GM12878 (cell line): ENCODE data around the gene KLHL10. TPM values are rescaled to one million over a fixed set of nuclear protein-coding genes. Genes with fewer than 3 reads are reported as not detected.

Experiments
- ATAC-seq: fragments of 200-7000 bp; cut with Tn5 transposase; 3 replicates; pipeline ENCODE4 v1.9.1; 2020; ENCODE audit warnings: mild to moderate bottlenecking, moderate library complexity
- BruUV-seq: library from RNA; stranded (reverse); fragments of 400-500 nt; replicated peaks from 2 replicates; lab custom pipeline; 2021; lab: Mats Ljungman, UMichigan
- CTCF ChIA-PET: fragments of 300-600 bp; sonication (Branson Sonifier 250); formaldehyde crosslinking; extraction: SDS; loops from one replicate; lab custom pipeline; 2021; ENCODE audit warnings: inconsistent platforms; lab: Yijun Ruan, JAX
- POLR2A ChIA-PET: fragments of 350-600 bp; formaldehyde crosslinking; extraction: SDS; loops from one replicate; lab custom pipeline; 2021; ENCODE audit warnings: inconsistent platforms; lab: Charles Lee
- RAD21 ChIA-PET: fragments of 300-600 bp; sonication (Branson Sonifier 250); formaldehyde crosslinking; loops from one replicate; lab custom pipeline; 2023; ENCODE audit warnings: antibody characterized with exemption; ENCODE audit not compliant: unreplicated experiment; lab: Charles Lee
- SMC1A ChIA-PET: fragments of 300-600 bp; sonication (Branson Sonifier 250); formaldehyde crosslinking; loops from one replicate; lab custom pipeline; 2023; ENCODE audit not compliant: unreplicated experiment, uncharacterized antibody; lab: Charles Lee
- DNase-seq: peaks from one replicate; pipeline ENCODE4 v3.0.0-alpha.2; 2011; ENCODE audit warnings: low read depth, low spot score
- FAIRE-seq: peaks from 3 replicates; lab custom pipeline; 2011; peaks lifted over from hg19 to GRCh38; lab: Jason Lieb, UNC
- H2AFZ ChIP-seq: 2 replicates; pipeline ENCODE4 v1.6.0; 2011; ENCODE audit warnings: low read depth, low read length, control low read depth; ENCODE audit not compliant: control insufficient read depth
- H3K27ac ChIP-seq: 2 replicates; pipeline ENCODE4 v1.5.1; 2011; ENCODE audit warnings: control low read depth; ENCODE audit not compliant: control insufficient read depth, insufficient read depth
- H3K27me3 ChIP-seq, 2 experiments: replicated peaks in 1 of 2; 2 replicates each; pipeline versions ENCODE4 v1.6.0 to v1.6.1; 2011; ENCODE audit warnings: low read length in 1 of 2; ENCODE audit not compliant: control insufficient read depth in 2 of 2, insufficient read depth in 2 of 2
- H3K36me3 ChIP-seq, 2 experiments: 2 replicates each; pipeline ENCODE4 v1.5.1; 2011; ENCODE audit warnings: low read length in 1 of 2; ENCODE audit not compliant: control insufficient read depth in 2 of 2, insufficient read depth in 2 of 2
- H3K4me1 ChIP-seq: 2 replicates; pipeline ENCODE4 v1.6.1; 2011; ENCODE audit warnings: mild to moderate bottlenecking, low read length, moderate library complexity, mixed read lengths; ENCODE audit not compliant: control insufficient read depth, insufficient read depth
- H3K4me2 ChIP-seq: 2 replicates; pipeline ENCODE4 v1.6.0; 2011; ENCODE audit warnings: control low read depth; ENCODE audit not compliant: control insufficient read depth, insufficient read depth
- H3K4me3 ChIP-seq: fragments of 200-600 bp; sonication (generic); 2 replicates; pipeline ENCODE4 v1.5.1; 2016
- H3K79me2 ChIP-seq: 2 replicates; pipeline ENCODE4 v1.6.0; 2011; ENCODE audit warnings: low read length; ENCODE audit not compliant: control insufficient read depth, insufficient read depth
- H3K9ac ChIP-seq: 2 replicates; pipeline ENCODE4 v1.8.0; 2011; ENCODE audit warnings: low read length, control low read depth, mixed read lengths; ENCODE audit not compliant: control insufficient read depth, insufficient read depth
- H3K9me3 ChIP-seq: replicated peaks from 3 replicates; pipeline ENCODE4 v1.5.1; 2011; ENCODE audit warnings: mild to moderate bottlenecking, low read length; ENCODE audit not compliant: control insufficient read depth, insufficient read depth
- H4K20me1 ChIP-seq: 2 replicates; pipeline ENCODE4 v1.6.0; 2011; ENCODE audit not compliant: control insufficient read depth, insufficient read depth
- BHLHE40 ChIP-seq, 2 experiments: fragments of 450-650 bp in 1 of 2; IDR thresholded peaks; 2 replicates each; pipeline ENCODE4 v1.6.1; 2011 to 2017; ENCODE audit warnings: low read depth in 2 of 2, borderline replicate concordance in 1 of 2, improper control_type of control experiment in 1 of 2, low read length in 1 of 2, mild to moderate bottlenecking in 1 of 2
- CHD1 ChIP-seq: IDR thresholded peaks from 2 replicates; pipeline ENCODE4 v1.6.1; 2012; ENCODE audit warnings: low read depth, low read length, improper control_type of control experiment
- CREM ChIP-seq: IDR thresholded peaks from 2 replicates; pipeline ENCODE4 v1.6.1; 2014; ENCODE audit warnings: antibody characterized with exemption, low read depth
- DPF2 ChIP-seq: fragments of 450-650 bp; IDR thresholded peaks from 2 replicates; pipeline ENCODE4 v1.6.1; 2017; ENCODE audit warnings: mild to moderate bottlenecking
- HDAC6 ChIP-seq: fragments of 200-600 bp; sonication (generic); IDR thresholded peaks from one replicate; pipeline ENCODE4 v1.8.0; 2017; ENCODE audit warnings: antibody characterized with exemption; ENCODE audit not compliant: unreplicated experiment
- IKZF1 ChIP-seq: fragments of 450-650 bp; conservative IDR thresholded peaks from 2 replicates; pipeline ENCODE4 v1.6.1; 2017; ENCODE audit warnings: antibody characterized with exemption, mild to moderate bottlenecking
- KDM1A ChIP-seq: fragments of 200-600 bp; sonication (generic); IDR thresholded peaks from 2 replicates; pipeline ENCODE4 v1.6.1; 2016; ENCODE audit warnings: borderline replicate concordance
- LARP7 ChIP-seq: fragments of 450-650 bp; IDR thresholded peaks from 2 replicates; pipeline ENCODE4 v1.6.1; 2017; ENCODE audit warnings: mild to moderate bottlenecking
- NR2C1 ChIP-seq: fragments of 450-650 bp; IDR thresholded peaks from 2 replicates; pipeline ENCODE4 v1.6.1; 2017; ENCODE audit warnings: antibody characterized with exemption, mild to moderate bottlenecking, moderate library complexity
- NR2F1 ChIP-seq: fragments of 450-650 bp; conservative IDR thresholded peaks from 2 replicates; pipeline ENCODE4 v1.6.1; 2017; ENCODE audit warnings: mild to moderate bottlenecking
- PAX5 ChIP-seq: IDR thresholded peaks from 2 replicates; pipeline ENCODE4 v1.6.1; 2011; ENCODE audit warnings: low read depth, low read length, borderline replicate concordance
- RAD51 ChIP-seq: fragments of 450-650 bp; IDR thresholded peaks from 2 replicates; pipeline ENCODE4 v1.6.1; 2016; ENCODE audit warnings: moderate library complexity, mild to moderate bottlenecking, inconsistent platforms
- RB1 ChIP-seq: fragments of 450-650 bp; formaldehyde crosslinking; IDR thresholded peaks from 2 replicates; pipeline ENCODE4 v1.6.1; 2017; ENCODE audit warnings: mild to moderate bottlenecking, borderline replicate concordance
- RFX5 ChIP-seq: IDR thresholded peaks from 2 replicates; pipeline ENCODE4 v1.6.1; 2011; ENCODE audit warnings: low read depth, low read length, improper control_type of control experiment
- SIN3A ChIP-seq: IDR thresholded peaks from 2 replicates; pipeline ENCODE4 v1.6.1; 2012; ENCODE audit warnings: low read depth, low read length, improper control_type of control experiment
- SMARCA5 ChIP-seq: fragments of 450-650 bp; IDR thresholded peaks from 2 replicates; pipeline ENCODE4 v1.6.1; 2017; ENCODE audit warnings: mild to moderate bottlenecking
- SPI1 ChIP-seq: IDR thresholded peaks from 2 replicates; pipeline ENCODE4 v1.6.1; 2011; ENCODE audit warnings: low read depth, mild to moderate bottlenecking, low read length, moderate library complexity, borderline replicate concordance; ENCODE audit not compliant: insufficient read depth
- TARDBP ChIP-seq: IDR thresholded peaks from 2 replicates; pipeline ENCODE4 v1.6.1; 2016; ENCODE audit warnings: borderline replicate concordance
- YY1 ChIP-seq: IDR thresholded peaks from 2 replicates; pipeline ENCODE4 v1.6.1; 2011; ENCODE audit warnings: low read depth, mild to moderate bottlenecking, low read length
- ZBED1 ChIP-seq: IDR thresholded peaks from 2 replicates; pipeline ENCODE4 v1.6.1; 2016; ENCODE audit warnings: borderline replicate concordance
- ZNF217 ChIP-seq: fragments of 450-650 bp; IDR thresholded peaks from 2 replicates; pipeline ENCODE4 v1.6.1; 2017; ENCODE audit warnings: antibody characterized with exemption, mild to moderate bottlenecking
- ZSCAN29 ChIP-seq: fragments of 450-650 bp; IDR thresholded peaks from 2 replicates; pipeline ENCODE4 v1.6.1; 2017; ENCODE audit warnings: mild to moderate bottlenecking, moderate library complexity
- WGBS: methylation state at CpG from one replicate; pipeline ENCODE4 v1.1.6; 2016; ENCODE audit warnings: low lambda C conversion rate; ENCODE audit not compliant: insufficient replicate concordance, insufficient coverage; ENCODE audit errors: missing lambda C conversion rate; 5-methylcytosine and 5-hydroxymethylcytosine counted together
- in situ Hi-C: fragments of 300-500 bp; cut with MboI; formaldehyde crosslinking; loops from 9 replicates; pipeline ENCODE4 v1.14.3; 2018; ENCODE audit warnings: mixed read lengths
- intact Hi-C: fragments of 100-400 bp; cut with micrococcal nuclease; formaldehyde crosslinking; loops from one replicate; pipeline ENCODE4 v1.14.2; 2022; ENCODE audit not compliant: unreplicated experiment
- polyA plus RNA-seq, 11 experiments: library from polyadenylated mRNA; depleted of rRNA in 4 of 11; unstranded in 6 of 11; stranded (reverse) in 5 of 11; fragments of >200 nt; fragmentation: Nextera tagmentation in 4 of 11; fragmentation: Illumina TruSeq in 1 of 11; extraction: Ambion mirVana in 4 of 11; extraction: Trizol in 1 of 11; gene quantifications; 1 replicate in 1 of 11; 2 replicates in 10 of 11; pipeline versions ENCODE4 v1.2.1 to v1.2.3, GENCODE V29; 2011 to 2016; ENCODE audit warnings: inconsistent platforms in 2 of 11, missing spikeins in 2 of 11, low read depth in 1 of 11
- total RNA-seq, 4 experiments: library from RNA; depleted of rRNA in 3 of 4; stranded (reverse); fragments of >200 nt in 3 of 4; fragmentation: Illumina TruSeq in 1 of 4; extraction: Trizol in 1 of 4; gene quantifications; 2 replicates each; pipeline versions ENCODE4 v1.2.1 to v1.2.3, GENCODE V29; 2013 to 2021
- TF ChIP-seq, protein P1 (sequence below), 3 experiments: IDR thresholded peaks in 2 of 3; conservative IDR thresholded peaks in 1 of 3; 2 replicates each; pipeline ENCODE4 v1.5.1; 2011; ENCODE audit warnings: low read depth in 3 of 3, low read length in 3 of 3, mild to moderate bottlenecking in 3 of 3, control low read depth in 2 of 3, moderate library complexity in 2 of 3, inconsistent platforms in 1 of 3, mixed read lengths in 1 of 3; ENCODE audit not compliant: control insufficient read depth in 2 of 3, insufficient read depth in 1 of 3; ENCODE audit errors: extremely low read depth in 1 of 3

Gene KLHL10
- total and polyA plus RNA-seq, 10 of the 15 experiments (the other 5 are each of a cell fraction or from before 2014, with no cell fraction given) = 0.13 to 0.62 (median 0.20) TPM; not detected in 4

DNA sequence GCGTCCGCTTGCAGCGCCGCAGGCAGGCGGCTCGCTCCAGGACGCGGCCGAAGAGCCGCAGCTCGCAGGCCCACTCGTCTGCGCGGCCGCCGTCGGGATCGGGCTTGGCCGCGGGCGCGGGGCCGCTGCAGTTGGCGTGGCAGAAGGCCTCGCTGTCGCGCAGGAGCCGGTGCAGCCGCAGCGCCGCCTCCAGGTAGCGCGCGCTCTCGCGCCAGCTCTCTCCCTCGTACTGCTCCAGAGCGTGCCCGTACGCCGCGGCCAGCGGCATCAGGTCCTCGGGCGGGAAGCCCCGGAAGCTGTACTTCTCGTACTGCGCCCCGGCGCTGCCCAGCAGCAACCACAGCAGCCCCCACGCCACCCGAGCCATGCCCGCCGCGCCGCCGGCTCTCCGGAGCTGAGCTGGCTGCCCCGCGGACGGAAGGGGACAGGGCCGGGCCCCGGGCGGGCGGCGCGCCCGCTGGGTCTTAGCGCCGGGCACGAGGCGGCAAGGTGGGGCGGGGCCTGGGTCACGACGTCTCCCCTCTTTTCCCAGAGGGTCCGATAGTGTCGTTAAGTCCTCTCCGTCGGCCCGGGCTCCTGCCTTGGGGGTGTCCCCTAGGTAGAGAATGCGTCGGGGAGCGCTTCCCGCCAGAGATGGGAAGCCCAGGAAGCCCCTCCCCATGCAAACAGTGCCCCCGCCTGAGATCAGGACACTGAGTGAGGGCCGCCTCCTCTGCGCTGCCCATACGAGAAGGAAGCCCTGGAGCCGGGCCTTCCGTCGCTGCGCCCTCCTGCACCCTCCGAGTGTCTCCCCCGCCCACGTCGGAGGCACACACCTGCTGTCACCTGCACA is 25.9 kb upstream of the KLHL10 start, which contains the start of gene P3H4:
TSS of gene P3H4 (minus strand) at position 401 of the 832 bp plus-strand sequence. CDS start at position 367, 34 bp downstream.
- Histone ChIP-seq H2AFZ (peak within 1 kb of the TSS; percentile 91), H3K36me3 (no peaks in the 10 kb centered on the region), H3K9me3 (no peaks in the 10 kb centered on the region), H3K79me2 (no peaks in the 10 kb centered on the region), H3K4me1 (peaks cover 8% of the 10 kb centered on the region; the same call in 1 of the 2 replicates), H4K20me1 (no peaks in the 10 kb centered on the region; the same call in 1 of the 2 replicates), H3K9ac (peak within 1 kb of the TSS; percentile 64), H3K4me3 (peak within 1 kb of the TSS; percentile 37; the same call in 1 of the 2 replicates), H3K4me2 (peak within 1 kb of the TSS; percentile 95), H3K27me3 (peaks cover 0 to 7% of the 10 kb centered on the region in 2 experiments; a peak in 3 of 4 replicates), H3K27ac (no peak within 1 kb of the TSS)
- FAIRE-seq (no peak), ATAC-seq (peak; percentile 95), DNase-seq (no peak)
- intact Hi-C loops (no loop called here), in situ Hi-C loops (no loop called here)
- POLR2A ChIA-PET = no interaction called here
- CTCF ChIA-PET = interaction anchor here (0.9 to 2.5 kb wide), 11 partner anchors 10 to 131 kb away, joined by 3 to 15 read pairs (median 4); partner anchors contain the start of genes KLHL10 and ODAD4
- no TSS peak for BruUV-seq
- SMC1A ChIA-PET = interaction anchor here (1.1 kb wide), 1 partner anchor 38 kb away, joined by 3 read pairs; no protein-coding TSS in a partner anchor
- RAD21 ChIA-PET = interaction anchor here (0.8 to 1.7 kb wide), 3 partner anchors 25 to 53 kb away, joined by 3 to 5 read pairs (median 5); partner anchors contain the start of gene JUP
- WGBS = 3% methylated on average over 86 of the region's 96 CpGs
- TF ChIP-seq ZNF217 = 0 out of 2 replicates have a peak, but pooled peaks have one; percentile 18
- peak; percentile 94 for TF ChIP-seq IKZF1
- 0 out of 2 replicates have a peak, but pooled peaks have one; percentile 12 for TF ChIP-seq PAX5
- peak; percentile 83; the same call in 1 of the 2 replicates for TF ChIP-seq RB1
- peak; percentile 59; the same call in 1 of the 2 replicates for TF ChIP-seq NR2F1
- TF ChIP-seq ZBED1 = no peak
- no peak for TF ChIP-seq CHD1
- TF ChIP-seq NR2C1 = peak; percentile 16; the same call in 1 of the 2 replicates
- TF ChIP-seq SMARCA5 = peak; percentile 91
- TF ChIP-seq, protein P1, sequence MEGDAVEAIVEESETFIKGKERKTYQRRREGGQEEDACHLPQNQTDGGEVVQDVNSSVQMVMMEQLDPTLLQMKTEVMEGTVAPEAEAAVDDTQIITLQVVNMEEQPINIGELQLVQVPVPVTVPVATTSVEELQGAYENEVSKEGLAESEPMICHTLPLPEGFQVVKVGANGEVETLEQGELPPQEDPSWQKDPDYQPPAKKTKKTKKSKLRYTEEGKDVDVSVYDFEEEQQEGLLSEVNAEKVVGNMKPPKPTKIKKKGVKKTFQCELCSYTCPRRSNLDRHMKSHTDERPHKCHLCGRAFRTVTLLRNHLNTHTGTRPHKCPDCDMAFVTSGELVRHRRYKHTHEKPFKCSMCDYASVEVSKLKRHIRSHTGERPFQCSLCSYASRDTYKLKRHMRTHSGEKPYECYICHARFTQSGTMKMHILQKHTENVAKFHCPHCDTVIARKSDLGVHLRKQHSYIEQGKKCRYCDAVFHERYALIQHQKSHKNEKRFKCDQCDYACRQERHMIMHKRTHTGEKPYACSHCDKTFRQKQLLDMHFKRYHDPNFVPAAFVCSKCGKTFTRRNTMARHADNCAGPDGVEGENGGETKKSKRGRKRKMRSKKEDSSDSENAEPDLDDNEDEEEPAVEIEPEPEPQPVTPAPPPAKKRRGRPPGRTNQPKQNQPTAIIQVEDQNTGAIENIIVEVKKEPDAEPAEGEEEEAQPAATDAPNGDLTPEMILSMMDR (IDR thresholded peaks at IDR 0.05 in 2 of 3, conservative IDR thresholded peaks at IDR 0.05 in 1 of 3; ENCODE audit: control insufficient read depth in 2 of 3, extremely low read depth in 1 of 3, insufficient read depth in 1 of 3, low read depth in 3 of 3, low read length in 3 of 3) = peak; percentile 47 to 77 (median 66)
- TF ChIP-seq SIN3A = 0 out of 2 replicates have a peak, but pooled peaks have one; percentile 46
- TF ChIP-seq TARDBP = peak; percentile 39; the same call in 1 of the 2 replicates
- TF ChIP-seq HDAC6 = peak; percentile 67
- TF ChIP-seq DPF2 = peak; percentile 92
- TF ChIP-seq YY1 = peak; percentile 8; the same call in 1 of the 2 replicates
- peak; percentile 22; the same call in 1 of the 2 replicates for TF ChIP-seq CREM
- 0 out of 2 replicates have a peak, but pooled peaks have one; percentile 30 for TF ChIP-seq ZSCAN29
- peak; percentile 34 to 75; a peak in 2 of 4 replicates for TF ChIP-seq BHLHE40 (IDR thresholded peaks at IDR 0.05; ENCODE audit: borderline replicate concordance in 1 of 2, low read depth in 2 of 2, low read length in 1 of 2)
- TF ChIP-seq KDM1A = no peak
- TF ChIP-seq LARP7 = peak; percentile 83
- no peak for TF ChIP-seq RFX5
- no peak for TF ChIP-seq SPI1
- TF ChIP-seq RAD51 = no peak
